ENCODE results near the gene PRPF8. TPM values are rescaled to one million over a fixed set of nuclear protein-coding genes. Genes with fewer than 3 reads are reported as not detected.

PRPF8 gene
- polyA plus RNA-seq, 3 donors = 53.3 to 128 (median 78.0) TPM

DNA sequence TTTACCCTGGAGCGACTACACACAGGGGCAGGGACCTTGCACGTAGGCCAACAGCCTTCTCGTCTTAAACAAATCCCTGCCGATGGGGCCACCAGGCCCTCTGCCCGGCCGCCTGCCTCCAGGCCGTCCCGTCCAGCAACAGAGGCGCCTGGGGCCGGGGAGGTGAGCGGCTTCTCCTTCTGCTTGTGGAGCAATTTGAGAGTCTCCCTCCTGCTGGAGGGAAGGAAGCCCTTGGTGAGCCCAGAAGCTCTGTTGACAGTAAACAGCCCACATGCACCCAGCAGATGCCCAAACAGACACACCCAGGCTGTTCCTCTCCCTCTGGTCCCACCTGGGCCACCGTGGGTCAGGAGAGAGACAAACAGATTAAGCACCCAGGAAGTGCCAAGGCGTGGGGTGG is 64.2 kb downstream of the PRPF8 start:
- intact Hi-C loops (cut with micrococcal nuclease) = no loop called here

DNA sequence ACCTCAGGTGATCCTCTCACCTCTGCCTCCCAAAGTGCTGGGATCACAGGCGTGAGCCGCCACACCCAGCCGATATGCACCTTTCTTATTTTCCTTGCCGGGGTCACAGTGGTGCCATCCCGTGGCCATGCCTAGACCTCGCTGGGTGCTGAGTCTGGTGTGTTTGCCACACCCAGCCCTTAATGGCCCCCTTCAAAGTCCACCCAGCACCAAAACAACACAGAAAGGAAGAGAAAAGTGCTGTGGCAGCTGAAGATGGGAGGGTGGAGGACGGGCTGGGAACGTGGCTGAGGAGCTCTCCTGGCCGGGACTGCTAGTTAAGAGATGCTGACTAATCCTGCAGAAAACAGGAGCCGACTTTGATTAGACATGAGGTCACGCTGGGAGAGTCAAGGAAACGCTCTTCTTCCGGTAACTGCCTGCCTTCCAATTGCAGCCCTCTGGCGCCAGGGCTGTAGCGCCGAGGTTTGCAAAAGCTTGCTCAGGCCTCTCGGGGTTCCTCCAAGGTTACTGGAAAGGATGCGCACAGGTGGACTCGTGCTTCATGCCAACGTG is 67.0 kb downstream of the PRPF8 start:
- peaks cover 0 to 4% (median 0%) of the 10 kb centered on the region in 7 donors for H3K9me3 Mint-ChIP-seq
- no peaks in the 10 kb centered on the region for H3K9me3 ChIP-seq (replicated peaks in 1 of 2; ENCODE audit: control insufficient read depth in 1 of 2, insufficient read depth in 1 of 2, low read length in 2 of 2)
- intact Hi-C loops (cut with micrococcal nuclease) = no loop called here
- peaks cover 39 to 52% of the 10 kb centered on the region in 2 donors for H3K4me1 ChIP-seq (ENCODE audit: control insufficient read depth in 1 of 2, insufficient read depth in 2 of 2, low read length in 2 of 2)
- peaks cover 67 to 90% of the 10 kb centered on the region in 2 donors for H3K36me3 ChIP-seq (replicated peaks in 1 of 2; ENCODE audit: control insufficient read depth in 1 of 2, insufficient read depth in 2 of 2, low read length in 2 of 2)
- H3K27ac ChIP-seq (ENCODE audit: low read depth in 1 of 2, low read length in 2 of 2) = peak overlapping the region; percentile 38 to 47
- peaks cover 30% of the 10 kb centered on the region for H3K79me2 ChIP-seq (ENCODE audit: insufficient read depth, low read length)
- H4K20me1 ChIP-seq (ENCODE audit: insufficient read depth, low read length) = peaks cover 63% of the 10 kb centered on the region
- DNase-seq = peak; percentile 54 to 76 (median 74)
- H3K9ac ChIP-seq (ENCODE audit: insufficient read depth, low read length, poor library complexity, severe bottlenecking) = no peak overlapping the region
- no peak overlapping the region for H2AFZ ChIP-seq (ENCODE audit: insufficient read depth, low read depth, low read length, poor library complexity, severe bottlenecking)
- H3K4me3 ChIP-seq (replicated peaks in 1 of 3; ENCODE audit: low read depth in 2 of 3, low read length in 3 of 3) = no peak overlapping the region
- peaks cover 0 to 2% (median 0%) of the 10 kb centered on the region in 3 donors for H3K27me3 Mint-ChIP-seq (ENCODE audit: low read depth in 3 of 3)
- peaks cover 51% of the 10 kb centered on the region for H3K4me1 Mint-ChIP-seq
- H3K36me3 Mint-ChIP-seq = peaks cover 88 to 98% of the 10 kb centered on the region in 2 donors
- no peak overlapping the region for H3K4me2 ChIP-seq (replicated peaks; ENCODE audit: extremely low read depth, low read length, poor library complexity, severe bottlenecking)
- H3K27ac Mint-ChIP-seq = peak overlapping the region; percentile 15 to 93 (median 85)
- 51% methylated on average over 17 of the region's 20 CpGs for WGBS (ENCODE audit: insufficient coverage)
- TF ChIP-seq, protein P1, sequence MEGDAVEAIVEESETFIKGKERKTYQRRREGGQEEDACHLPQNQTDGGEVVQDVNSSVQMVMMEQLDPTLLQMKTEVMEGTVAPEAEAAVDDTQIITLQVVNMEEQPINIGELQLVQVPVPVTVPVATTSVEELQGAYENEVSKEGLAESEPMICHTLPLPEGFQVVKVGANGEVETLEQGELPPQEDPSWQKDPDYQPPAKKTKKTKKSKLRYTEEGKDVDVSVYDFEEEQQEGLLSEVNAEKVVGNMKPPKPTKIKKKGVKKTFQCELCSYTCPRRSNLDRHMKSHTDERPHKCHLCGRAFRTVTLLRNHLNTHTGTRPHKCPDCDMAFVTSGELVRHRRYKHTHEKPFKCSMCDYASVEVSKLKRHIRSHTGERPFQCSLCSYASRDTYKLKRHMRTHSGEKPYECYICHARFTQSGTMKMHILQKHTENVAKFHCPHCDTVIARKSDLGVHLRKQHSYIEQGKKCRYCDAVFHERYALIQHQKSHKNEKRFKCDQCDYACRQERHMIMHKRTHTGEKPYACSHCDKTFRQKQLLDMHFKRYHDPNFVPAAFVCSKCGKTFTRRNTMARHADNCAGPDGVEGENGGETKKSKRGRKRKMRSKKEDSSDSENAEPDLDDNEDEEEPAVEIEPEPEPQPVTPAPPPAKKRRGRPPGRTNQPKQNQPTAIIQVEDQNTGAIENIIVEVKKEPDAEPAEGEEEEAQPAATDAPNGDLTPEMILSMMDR (IDR thresholded peaks at IDR 0.05) = no peak
- H3K4me3 Mint-ChIP-seq = peak overlapping the region; percentile 47 to 62
- H3K27me3 ChIP-seq (ENCODE audit: control insufficient read depth in 2 of 2, insufficient read depth in 2 of 2, low read length in 2 of 2) = no peaks in the 10 kb centered on the region

More for the DNA sequence above, 64.2 kb downstream of the PRPF8 start:
- TF ChIP-seq, protein P1 (IDR thresholded peaks at IDR 0.05) = no peak
- Mint-ChIP-seq H3K27ac (peak overlapping the region in 1 of 7 donors; percentile 57), H3K4me1 (peaks cover 42% of the 10 kb centered on the region), H3K27me3 (ENCODE audit: low read depth in 3 of 3) (peaks cover 0 to 4% (median 0%) of the 10 kb centered on the region in 3 donors), H3K36me3 (peaks cover 89 to 97% of the 10 kb centered on the region in 2 donors), H3K4me3 (no peak overlapping the region), H3K9me3 (peaks cover 0 to 2% (median 0%) of the 10 kb centered on the region in 7 donors)
- H3K36me3 ChIP-seq (replicated peaks in 1 of 2; ENCODE audit: control insufficient read depth in 1 of 2, insufficient read depth in 2 of 2, low read length in 2 of 2) = peaks cover 72 to 92% of the 10 kb centered on the region in 2 donors
- H3K9ac ChIP-seq (ENCODE audit: insufficient read depth, low read length, poor library complexity, severe bottlenecking) = no peak overlapping the region
- H3K9me3 ChIP-seq (replicated peaks in 1 of 2; ENCODE audit: control insufficient read depth in 1 of 2, insufficient read depth in 1 of 2, low read length in 2 of 2) = no peaks in the 10 kb centered on the region
- no peaks in the 10 kb centered on the region for H3K27me3 ChIP-seq (ENCODE audit: control insufficient read depth in 2 of 2, insufficient read depth in 2 of 2, low read length in 2 of 2)
- peaks cover 29 to 44% of the 10 kb centered on the region in 2 donors for H3K4me1 ChIP-seq (ENCODE audit: control insufficient read depth in 1 of 2, insufficient read depth in 2 of 2, low read length in 2 of 2)
- 89% methylated on average over 4 of the region's 13 CpGs for WGBS (ENCODE audit: insufficient coverage)
- no peak overlapping the region for H3K4me2 ChIP-seq (replicated peaks; ENCODE audit: extremely low read depth, low read length, poor library complexity, severe bottlenecking)
- H3K79me2 ChIP-seq (ENCODE audit: insufficient read depth, low read length) = peaks cover 43% of the 10 kb centered on the region
- no peak overlapping the region for H3K27ac ChIP-seq (ENCODE audit: low read depth in 1 of 2, low read length in 2 of 2)
- no peak overlapping the region for H3K4me3 ChIP-seq (replicated peaks in 1 of 3; ENCODE audit: low read depth in 2 of 3, low read length in 3 of 3)
- H4K20me1 ChIP-seq (ENCODE audit: insufficient read depth, low read length) = peaks cover 91% of the 10 kb centered on the region
- no peak overlapping the region for H2AFZ ChIP-seq (ENCODE audit: insufficient read depth, low read depth, low read length, poor library complexity, severe bottlenecking)
- no peak for DNase-seq

Data from CD14-positive monocyte (primary cell).